Epidermal melanocyte (primary cell): ENCODE results near the gene CBX8.

Source experiments
- DNase-seq: peaks from one replicate; pipeline ENCODE4 v3.0.0; 2011; ENCODE audit warnings: low spot score; ENCODE audit not compliant: insufficient read length

CBX8 gene

DNA sequence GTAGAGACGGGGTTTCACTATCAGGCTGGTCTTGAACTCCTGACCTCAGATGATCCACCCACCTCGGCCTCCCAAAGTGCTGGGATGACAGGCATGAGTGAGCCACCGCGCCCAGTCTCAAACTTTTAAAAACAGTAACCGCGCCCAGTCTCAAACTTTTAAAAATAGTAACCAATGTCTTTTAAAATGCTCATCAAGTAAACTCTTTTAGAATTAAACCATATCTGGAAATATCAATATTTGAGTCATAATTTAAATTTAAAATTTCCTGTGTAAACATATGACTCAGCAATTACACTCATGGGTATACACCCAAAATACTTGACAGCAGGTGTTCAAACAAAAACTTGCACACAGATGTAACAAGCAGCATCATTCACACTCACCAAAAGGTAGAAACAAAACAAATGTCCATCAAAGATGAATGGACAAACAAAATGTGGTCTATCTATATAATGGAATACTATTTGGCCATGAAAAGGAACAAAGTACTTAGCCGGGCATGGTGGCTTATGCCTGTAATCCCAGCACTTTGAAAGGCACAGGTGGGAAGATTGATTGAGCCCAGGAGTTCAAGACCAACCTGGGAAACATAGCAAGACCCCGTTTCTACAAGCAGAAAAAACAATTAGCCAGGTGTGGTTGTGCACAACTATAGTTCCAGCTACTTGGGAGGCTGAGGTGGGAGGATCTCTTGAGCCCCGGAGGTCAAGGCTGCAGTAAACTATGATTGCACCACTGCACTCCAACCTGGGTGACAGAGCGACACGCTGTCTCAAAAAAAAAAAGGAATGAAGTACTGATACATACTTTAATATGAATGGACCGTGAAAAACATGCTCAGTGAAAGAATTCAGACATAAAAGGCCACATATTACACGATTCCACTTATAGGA lies 46.0 kb downstream of the CBX8 start:
- no peak for DNase-seq

DNA sequence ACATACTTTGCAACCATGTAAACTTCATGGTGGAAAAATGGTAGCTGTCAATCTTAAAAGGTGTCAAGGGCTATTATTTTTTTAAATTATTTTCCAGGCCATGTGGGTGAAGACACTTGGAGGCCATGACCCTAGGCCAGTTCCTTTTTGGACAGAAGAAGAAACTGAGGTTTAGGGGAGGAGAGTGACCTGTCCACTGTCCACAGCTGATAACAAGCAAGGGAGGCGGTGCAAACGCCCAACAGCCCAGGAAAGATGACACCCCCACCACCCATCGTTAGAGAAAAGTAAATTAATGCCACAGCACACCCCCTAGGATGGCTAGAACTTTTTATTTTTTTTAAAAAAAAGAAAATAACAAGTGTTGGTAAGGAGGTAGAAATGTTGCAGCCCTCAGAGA lies 46.9 kb downstream of the CBX8 start:
- no peak for DNase-seq

GRCh38 chr17:79749156-79749815 lies 47.6 kb downstream of the CBX8 start:
- no peak for DNase-seq

- DNase-seq = no peak
Observed at GRCh38 chr17:79748295-79749099, 48.4 kb downstream of the CBX8 start.

DNA sequence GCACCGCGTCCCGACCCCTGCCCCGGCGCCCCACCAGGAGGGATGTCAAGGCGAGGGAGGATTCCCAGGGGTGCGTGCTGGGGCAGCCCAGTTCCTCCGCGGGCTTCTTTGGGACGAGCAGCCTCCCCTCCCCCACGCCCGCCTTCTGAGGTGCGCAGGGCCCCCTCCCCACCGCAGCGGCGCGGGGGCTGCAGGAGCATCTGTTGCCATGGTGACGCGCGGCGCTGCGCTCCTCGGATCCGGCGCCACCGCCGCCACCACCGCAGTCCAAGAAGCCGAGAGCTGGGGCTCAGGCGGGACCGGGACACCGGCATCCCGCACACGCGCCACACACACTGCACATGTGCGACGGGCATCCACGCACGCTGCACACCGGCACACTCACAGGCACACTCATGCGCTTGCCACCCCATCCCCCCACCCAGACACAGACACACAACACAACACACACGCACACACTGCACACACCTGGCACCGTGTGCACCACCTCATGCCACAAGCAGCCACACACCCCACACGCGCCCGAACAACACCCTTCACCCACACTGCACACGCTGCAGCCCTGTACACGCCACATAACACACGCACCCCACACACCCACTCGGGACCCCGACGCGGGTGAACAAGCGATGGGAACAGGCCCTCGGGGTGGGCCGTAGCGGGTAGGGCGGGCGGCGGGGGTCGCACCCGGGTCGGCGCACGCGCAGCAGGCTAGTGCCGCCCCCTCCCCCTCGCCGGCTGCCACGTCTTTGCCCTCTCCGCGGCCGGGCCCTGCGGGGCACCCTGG lies 49.2 kb downstream of the CBX8 start:
- DNase-seq = no peak

DNA sequence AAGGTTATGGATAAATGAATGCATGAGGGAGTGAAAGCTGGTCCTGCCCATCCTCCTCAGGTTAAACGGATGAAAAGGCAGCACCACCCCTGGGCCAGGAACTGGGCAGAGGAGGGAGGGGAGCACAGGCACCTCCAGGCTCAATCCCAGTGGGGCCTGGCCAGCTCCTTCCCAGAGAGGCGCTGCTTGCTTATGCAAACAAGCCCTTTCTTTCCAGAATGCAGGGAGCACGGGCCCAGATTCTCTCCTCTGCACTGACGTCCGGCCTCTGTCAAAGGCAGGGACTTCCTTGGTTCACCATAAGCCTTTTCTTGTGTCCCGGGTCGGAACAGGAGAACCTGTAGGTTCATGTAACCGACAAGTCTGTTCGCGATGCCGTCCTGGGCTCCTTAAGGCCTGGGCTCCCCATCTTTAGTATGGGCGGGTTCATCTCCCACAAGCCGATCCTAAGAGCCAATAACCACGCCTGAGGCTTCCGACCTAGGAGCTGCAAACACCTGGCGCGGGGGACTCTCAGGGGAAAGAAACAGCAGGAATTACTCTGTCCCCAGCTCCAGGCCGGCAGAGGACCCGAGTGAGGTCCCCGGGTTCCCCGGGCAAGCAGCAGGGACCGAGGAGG lies 49.9 kb downstream of the CBX8 start:
- no peak for DNase-seq

DNA sequence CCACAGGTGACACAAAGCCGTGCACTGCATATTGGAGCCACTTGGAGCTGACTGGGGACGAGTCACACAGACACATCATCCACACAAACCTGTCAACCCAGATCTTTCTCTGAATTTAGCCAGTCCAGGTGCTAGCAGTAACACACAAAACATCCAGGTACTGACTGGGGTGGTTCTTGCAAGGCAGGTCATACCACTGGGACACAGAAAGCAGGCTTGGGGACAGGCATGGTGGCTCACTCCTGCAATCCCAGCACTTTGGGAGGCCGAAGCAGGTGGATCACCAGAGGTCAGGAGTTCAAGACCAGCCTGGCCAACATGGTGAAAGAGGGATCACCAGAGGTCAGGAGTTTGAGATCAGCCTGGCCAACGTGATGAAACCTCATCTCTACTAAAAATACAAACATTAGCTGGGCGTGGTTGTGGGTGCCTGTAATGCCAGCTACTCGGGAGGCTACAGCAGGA lies 51.2 kb downstream of the CBX8 start:
- DNase-seq = no peak

DNA sequence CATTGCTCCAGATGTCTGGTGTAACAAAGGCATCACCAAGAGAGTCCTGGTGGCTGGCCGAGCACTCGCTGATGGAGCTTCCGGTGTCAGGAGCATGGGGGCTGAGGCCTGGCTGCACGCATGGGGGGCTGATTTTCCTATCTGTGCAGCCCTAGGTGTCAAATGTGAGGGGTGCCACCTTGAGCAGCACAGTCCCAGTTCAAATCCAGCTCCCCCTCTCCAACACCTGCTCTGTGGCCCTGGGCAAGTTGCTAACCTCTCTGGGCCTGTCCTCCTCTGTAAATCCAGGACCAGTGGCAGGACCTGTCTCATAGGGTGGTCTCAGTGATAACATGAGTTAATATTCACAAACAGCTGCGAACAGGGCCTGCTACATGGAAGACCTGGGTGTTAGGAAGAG lies 53.3 kb downstream of the CBX8 start:
- no peak for DNase-seq

- no peak for DNase-seq
Observed at GRCh38 chr17:79742951-79743476, 53.9 kb downstream of the CBX8 start.

DNA sequence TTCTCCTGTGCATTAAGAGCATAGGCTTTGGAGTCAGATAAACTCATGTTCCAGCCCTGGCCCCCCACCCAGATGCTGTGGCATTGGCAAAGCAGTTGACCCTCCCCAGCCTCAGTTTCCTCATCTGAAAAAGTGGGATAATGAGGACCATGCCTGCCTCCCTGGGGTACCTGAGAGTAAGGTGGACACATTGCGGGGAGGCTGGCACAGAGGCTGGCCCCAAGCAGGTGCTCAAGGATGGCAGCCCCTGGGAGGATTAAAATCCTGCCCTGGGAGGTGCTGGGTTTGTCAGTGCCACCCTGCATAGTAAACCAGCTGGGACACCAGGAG lies 54.3 kb downstream of the CBX8 start:
- no peak for DNase-seq
